GM19468 (cell line): ENCODE results near the gene CHD6.

ENCODE experiments used
- ATAC-seq: cut with Tn5 transposase; IDR thresholded peaks from one replicate; pipeline ENCODE4 v1.9.1; 2021; ENCODE audit warnings: mild to moderate bottlenecking, moderate library complexity, moderate number of reproducible peaks; ENCODE audit not compliant: unreplicated experiment; ENCODE audit errors: extremely low read depth

Gene CHD6

DNA sequence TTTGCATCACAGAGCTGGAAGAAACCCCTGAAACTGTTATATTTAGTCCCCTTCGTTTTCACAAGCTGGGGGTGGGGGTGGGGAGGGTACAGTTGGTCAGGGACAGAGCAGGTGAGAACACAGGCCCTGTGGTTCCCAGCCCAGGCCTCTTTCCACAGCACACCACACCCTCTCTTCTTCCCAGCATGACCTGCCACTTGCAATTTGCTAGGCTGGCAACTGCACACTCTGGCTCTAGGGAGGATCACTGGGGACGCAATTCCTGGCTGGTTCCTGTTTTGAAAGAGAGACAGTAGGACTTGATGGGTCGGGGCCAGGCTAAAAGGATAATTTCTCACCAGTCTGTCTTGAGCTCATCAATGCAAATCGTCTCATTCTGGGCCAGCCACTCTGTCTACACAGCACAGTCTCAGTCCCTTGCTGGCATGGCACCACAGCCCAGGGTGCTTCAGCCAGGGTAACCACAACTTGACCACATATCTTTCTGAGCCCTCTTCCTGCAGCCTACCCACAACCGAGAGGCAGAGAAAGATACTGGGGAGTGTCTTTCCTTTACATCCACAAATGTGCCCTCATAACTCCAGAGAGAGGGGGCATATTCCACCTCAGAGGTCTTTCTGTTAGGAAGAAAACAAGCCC is 209.9 kb downstream of the CHD6 start:
- no peak for ATAC-seq

DNA sequence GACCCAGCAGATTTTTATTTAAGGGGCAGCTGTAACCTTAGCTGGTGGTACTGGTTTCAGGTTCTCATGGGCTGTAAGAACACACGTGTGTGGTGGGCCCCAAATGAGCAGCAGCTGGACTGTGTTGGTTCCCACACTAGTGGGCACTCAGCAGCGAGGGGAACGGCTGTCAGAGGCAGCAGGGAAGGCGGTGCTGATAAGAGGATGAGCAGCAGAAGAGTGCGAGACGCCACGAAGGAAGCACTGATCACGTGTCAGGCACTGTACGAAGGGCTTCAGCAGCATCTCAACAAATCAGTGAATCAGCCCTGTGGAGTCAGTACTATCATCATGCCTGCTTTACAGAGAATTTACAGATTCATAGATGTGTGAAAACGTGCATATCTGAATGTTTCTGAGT is 210.6 kb downstream of the CHD6 start:
- ATAC-seq = no peak

DNA sequence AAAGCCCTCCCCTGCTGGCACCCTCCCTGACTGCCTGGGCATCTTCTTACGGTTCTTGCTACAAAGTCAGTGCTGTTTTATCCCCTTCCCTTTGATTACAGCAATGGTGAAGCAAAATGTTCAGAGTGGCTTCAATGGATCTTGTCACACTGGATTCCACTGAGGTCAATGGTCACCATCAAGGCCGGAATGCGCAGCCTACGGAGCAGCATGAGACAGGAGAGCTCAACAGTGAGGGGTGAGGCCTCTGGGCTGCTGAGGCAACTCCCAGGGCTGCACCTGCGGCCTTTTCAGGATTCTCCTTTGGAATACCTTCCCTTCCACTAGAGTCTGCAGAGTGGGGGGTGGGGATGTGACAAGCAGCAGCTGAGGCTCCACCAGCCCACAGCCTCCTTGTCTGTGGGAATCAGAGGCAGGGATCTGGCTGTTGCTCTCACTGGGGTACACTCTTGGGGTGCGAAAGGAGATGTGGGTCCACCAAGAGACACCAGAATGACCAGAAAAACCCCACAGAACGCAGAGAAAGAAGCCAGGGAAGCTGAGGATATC is 211.2 kb downstream of the CHD6 start:
- ATAC-seq = no peak

DNA sequence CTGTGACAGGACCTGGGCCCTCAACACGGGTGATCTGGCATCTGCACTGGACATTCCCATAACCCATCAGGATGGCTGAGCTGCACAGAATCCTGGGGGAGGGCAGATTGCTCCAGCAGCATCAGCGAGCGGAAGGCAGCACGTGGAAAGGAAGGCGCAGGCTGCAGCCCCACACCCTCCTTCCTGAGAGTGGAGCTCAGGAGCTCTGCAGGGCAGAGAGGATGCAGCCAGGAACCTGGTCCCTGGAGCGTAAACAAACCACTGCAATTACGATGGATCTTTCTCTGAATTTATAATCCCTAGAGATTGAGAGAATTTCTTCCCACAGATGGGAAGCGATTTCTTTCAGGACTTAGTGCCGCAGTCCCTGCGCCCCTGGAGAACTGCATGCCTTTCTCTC is 211.8 kb downstream of the CHD6 start:
- no peak for ATAC-seq

DNA sequence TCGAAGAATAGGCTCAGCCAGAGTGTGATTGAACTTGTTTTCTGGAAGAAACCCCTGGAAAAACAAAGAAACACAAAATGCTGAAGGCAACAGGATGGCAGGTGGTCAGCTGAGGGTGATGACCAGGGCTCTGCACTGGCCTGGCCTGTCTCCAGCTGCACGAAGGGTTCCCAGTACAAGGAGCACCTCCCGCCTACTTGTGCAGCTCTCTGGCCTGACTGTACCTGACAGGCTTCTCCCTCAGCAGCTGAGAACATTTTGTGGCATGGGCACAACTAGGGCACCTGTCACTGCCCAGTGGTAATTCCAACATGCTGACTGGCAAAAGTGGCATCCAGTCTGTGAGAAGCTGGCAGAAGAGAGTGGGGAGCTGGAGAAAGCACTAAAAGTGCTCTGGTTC is 212.7 kb downstream of the CHD6 start:
- no peak for ATAC-seq

DNA sequence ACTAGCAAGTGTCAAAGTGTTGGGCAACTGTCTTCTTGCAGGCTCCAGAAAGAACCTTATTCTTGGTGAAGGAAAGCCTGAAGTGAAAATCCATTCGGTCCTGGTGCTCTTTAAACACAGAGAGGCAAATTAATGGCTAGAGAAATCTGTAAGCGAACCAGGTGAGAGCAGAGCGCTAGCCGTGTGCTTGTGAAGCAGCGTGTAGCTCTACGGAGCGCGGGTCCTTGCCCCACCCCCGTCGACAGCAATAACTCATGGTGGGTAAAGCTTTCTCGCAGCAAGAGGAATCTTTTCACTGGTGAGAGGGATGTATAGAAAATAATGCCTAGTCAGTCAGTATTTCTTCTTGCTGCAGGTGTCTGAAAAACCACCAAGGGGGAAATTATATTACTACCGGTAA is 214.6 kb downstream of the CHD6 start:
- ATAC-seq = no peak

DNA sequence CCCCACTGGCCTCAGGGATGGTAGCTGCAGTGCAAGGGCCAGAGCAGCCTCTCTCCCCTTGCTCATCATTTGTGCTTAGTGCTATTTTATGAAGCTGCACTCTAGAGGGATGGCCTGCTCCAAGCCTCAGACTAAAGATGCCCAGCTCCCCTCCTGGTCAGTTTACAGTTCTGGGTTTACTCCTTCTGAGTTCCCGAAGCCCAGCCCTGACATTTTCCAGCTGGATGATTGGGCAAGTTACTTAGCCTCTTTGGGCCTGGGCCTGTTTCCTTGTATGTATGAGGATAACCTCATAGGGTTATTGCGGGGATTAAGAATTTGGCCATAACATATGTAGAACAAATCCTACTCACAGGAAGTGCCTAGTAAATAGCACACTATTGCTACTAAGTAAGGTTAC is 219.8 kb downstream of the CHD6 start:
- ATAC-seq = no peak

DNA sequence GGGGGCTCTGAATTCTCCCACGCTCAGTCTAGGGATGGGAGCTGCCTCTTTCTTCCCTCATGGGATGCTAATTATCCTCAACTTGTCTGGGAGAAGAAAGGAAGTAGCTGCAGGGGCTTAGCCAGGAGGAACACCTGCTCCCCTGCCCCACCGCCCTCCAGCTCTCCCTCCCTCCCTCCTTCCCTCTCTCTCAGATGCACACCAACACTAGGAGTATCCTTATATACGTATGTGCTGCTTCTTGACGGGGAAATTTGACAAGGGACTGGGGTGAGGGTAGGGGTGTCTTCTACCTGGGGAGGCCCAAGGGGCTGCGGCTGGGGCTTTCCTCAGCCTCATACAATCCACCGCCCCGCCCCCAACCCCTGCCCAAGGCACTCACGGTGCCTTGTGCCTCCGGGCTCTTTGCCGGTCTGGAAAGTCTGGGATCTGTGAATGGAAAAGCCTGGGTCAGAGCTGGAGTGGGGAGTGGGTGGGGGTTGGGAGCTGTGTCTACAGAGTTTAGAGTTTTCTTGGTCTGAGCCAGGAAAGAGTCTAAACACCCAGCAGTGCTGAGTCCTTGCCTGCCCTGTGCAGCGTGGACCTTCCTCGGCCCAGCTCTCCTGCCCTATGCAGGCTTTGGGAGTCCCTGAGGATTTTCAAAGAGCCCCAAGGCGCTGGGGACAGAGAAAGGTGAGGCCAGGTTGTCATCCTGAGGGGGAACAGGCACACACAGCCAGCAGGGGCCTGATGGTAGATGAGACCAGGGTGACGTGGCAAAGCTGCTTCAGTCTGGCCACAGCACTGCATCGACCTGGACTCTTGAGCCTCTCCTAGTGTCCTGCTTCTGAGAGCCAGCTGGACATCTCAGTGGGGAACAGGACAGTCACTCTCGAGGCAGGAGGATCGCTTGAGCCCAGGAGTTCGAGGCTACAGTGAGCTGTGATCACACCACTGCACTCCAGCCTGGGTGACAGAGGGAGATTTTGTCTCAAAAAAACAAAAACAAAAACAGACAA is 222.2 kb downstream of the CHD6 start:
- ATAC-seq = no peak

DNA sequence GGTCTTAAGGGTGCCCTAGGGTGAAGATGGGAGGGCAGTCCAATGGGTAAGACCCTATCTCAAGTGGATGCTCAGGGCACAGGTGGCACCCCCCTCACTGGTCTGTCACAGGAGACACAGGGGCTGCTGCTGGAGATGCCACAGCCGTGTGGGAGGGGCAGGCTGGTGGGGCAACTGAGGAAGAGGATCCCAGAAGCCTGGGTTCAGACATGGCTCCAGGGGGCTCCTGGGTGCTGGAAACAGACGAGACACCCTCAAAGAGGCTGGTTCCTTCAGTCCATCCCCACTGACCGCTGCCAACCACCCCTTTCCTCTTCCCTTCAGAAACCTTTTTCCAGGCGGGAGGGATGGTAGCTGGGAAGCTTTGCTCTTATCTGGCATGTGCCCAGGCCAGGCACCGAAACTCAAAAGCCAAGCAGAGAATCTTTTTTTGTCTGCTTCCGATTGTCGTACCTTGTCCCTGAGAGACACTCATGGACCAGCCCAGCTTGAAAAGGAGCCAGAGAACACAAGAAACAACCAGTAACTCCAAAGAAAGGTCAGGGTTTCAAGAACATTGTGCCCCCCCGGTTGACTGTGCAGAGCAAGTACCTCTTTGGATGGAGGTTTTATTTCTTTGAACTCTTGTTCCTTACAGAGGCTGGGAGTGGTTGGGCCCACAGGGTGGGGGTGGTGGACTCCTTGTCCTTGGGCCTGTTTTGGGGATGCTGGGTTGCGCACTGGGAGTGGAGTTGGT is 223.1 kb downstream of the CHD6 start:
- no peak for ATAC-seq

DNA sequence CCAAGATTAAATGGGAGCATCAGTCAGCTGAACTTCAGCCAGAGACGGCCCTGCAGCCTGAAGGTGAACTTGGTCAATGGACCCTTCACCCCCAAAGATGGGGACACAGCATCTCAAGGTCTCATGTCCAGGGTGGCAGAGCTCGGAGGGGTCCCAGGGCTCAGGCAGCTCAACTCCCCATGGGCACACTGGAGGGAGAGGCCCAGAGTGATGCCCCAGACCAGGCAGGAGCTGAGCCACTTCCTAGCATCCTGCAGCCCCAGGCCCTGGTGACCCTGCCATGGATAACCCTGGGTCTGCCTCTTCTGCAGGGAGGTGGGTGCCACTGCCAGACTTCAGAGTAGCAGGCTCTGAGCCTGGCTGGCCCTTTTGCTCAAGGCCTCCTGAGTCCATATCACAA is 224.1 kb downstream of the CHD6 start:
- ATAC-seq = no peak

DNA sequence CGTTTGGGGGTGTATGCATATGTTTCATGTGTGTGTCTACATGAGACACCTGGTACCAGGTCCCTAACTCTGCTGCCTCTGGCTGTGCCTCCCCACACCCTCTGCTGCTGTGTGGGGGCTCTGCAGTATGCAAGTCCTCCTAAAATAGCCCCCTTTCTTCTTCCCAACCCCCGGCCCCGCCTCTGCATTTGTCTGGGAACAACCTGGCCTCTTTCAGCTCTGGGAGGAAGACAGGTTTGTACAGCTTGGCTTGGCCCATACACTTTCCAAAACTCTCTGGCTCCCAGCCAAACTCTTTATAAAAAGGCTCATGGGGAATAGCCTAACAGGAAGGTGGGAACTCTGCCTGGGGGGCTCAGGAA is 224.5 kb downstream of the CHD6 start:
- ATAC-seq = no peak

DNA sequence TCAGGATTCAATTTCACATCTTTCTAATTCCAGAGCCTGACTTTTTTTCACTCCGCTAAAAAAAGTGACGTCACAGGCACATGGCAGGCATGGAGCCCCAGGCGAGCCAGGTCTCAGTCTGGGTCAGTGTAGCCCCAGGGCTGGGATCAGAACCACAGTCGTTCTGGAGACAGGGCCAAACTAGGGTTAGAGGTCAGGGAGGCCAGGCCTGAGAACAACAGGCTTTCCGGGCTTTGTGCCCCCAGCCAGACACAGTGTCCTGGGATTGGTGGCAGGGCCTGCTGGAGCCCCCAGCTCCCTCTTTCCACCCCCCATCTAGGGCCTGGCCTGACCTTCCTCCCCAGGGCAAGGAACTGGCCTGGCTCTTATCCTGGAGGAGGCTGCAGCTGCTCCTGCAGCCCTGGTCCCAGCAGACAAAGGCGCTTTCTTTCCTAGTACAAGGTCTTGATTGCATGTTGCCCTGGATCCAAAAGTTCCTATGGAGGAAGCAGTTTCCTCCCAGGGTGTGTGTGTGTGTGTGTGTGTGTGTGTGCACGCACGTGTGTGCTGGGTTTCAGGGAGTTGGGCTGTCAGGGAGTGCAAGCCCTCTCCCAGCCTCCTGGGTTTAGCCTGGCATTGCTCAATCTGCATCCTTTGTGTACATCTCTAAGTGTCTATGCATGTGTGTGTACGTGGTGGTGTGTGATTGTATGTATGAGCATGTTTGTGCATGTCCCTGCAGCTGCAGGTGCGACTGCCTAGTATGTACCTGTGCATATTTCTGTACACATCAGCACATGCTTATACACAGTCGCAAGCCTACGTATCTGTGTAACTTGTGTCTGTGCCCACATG is 225.1 kb downstream of the CHD6 start:
- no peak for ATAC-seq

DNA sequence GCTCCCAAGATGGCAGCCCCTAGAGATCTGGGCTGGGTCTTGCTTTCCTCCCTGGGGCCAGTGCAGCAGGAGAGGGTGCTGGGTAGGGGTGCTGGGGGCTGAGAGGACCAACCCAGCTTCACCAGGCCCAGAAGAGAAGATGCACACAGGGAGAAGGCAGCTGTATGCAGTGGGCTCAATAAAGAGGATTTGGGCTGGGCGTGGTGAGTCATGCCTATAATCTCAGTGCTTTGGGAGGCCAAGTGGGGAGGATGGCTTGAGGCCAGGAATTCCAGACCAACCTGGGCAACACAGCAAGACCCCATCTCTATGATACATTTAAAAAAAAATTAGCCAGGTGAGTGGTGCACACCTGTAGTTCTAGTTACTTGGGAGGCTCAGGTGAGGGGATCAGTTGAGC is 225.9 kb downstream of the CHD6 start:
- no peak for ATAC-seq

DNA sequence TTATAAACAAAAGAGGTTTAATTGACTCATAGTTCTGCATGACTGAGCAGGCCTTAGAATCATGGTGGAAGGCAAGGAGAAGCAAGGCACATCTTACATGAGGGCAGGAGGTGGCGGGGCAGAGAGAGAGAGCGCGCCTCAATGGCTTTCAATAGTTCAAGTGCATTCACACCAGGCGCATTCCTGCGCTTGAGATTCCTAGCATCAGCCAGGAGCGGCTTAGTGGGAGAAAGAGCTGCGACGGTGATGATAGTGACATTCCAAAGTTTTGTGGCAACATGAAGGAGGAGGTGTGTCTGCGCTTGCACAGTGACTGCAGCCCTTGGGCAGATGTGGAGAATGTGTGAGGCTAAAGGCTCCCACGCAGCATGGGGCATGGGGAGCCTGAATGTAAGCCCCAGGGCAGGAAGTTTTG is 226.6 kb downstream of the CHD6 start:
- no peak for ATAC-seq

DNA sequence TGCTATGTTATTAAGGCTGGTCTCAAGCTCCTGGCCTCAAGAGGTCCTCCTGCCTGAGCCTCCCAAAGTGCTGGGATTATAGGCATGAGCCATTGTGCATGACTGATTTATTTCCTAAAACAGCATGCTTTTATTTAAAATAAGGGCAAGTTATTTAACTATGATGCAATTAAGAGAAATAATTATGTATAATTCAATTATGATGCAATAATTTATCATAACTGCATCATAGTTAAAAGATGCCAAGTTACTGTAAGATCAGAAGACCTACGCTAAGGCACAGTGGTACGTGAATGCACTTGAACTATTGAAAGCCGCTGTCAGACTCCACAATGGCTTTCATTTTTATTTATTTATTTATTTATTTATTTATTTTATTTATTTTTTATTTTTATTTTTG is 227.3 kb downstream of the CHD6 start:
- ATAC-seq = no peak

DNA sequence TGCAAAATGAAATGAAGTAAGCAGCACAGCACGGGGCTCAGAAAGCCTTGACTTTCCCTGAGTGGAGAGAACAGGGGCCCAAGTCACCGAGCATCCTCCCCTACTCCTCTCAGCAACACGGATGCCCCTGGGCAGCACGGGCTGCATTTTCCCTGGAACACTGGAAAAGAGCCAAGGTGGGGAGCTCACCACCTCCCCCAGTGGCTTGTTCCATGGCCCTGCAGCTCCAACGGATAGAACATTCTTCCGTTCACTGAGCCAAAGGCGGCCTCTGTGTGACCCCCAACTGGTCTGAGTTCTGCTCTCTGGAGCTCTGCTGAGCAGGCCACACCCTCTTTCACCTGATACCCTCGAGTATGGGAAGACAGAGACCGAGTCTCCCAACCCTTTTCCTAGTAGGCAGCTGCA is 230.7 kb downstream of the CHD6 start:
- no peak for ATAC-seq

DNA sequence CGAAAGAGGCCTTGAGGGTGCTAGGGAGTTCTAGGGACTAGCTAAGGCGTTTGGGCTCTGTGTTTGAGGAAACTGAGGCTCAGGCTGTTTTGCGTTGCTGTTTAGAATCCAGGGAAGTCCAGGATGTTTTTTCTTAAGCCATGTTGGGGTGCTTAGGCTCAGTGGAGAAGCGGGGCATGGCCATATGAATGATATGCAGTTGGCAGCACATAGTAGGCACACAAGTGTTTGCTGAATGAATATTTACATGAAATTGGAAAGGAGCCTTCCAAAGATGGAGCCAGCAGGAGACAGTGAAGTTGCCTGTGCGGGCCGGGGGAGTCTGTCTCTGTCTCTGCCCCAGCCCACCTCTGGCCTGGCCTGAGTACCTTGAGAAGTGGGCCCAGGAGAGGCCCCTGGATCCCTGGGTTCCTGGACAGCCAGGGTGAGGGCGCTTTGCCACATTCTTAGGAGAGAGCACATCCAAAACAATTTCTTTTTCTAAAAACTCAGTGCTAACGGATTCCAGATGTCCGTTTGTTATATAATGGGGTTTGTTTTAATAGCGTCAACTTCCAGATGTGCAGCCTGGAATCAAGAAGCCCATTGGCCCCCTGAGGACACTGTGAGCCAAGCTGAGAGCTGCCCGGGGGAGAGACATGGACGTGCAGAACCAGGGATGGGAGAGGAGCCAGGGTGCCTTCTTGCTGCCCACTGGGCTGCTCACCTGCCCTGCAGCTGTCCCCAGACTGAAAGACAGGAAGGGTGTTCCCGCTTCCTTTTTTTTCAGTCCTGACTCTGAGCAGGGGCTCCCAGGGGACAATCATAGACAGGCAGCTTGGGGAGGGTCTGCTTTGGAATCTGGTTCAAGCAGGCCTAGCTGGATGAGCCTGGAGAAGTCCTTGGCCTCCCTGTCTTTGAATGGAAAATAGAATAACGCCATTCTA is 231.4 kb downstream of the CHD6 start:
- ATAC-seq = no peak

DNA sequence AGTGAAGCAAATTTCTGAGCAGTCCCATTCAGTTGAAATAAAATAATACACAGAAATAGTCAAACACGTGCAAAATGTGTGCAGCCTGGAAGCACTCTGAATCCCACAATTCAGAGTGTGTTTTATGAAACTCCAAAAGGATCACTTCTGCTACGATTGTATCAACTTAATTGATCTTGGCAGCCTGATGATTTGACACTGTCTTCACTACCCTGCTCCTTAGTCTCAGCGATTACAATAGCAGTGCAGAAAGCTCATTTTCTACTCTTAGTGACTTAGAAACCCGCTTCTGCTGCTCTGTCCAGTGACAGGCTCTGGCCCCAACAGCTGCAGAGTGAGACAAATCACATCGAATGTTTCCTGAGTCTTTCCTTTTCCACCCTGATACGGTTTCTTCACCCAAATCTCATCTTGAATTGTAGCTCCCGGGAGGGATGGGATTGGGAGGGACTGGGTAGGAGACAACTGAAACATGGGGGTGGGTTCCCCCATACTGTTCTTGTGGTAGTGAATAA is 235.3 kb downstream of the CHD6 start:
- ATAC-seq = no peak
